OCI-LY1 (cell line): ENCODE measurements around the gene EML4.

Experiments
- H2AFZ ChIP-seq: fragments of 200-600 bp; sonication (generic), shearing (Covaris generic); 2 replicates; pipeline ENCODE4 v1.6.0; 2014; ENCODE audit warnings: antibody characterized with exemption, mild to moderate bottlenecking, low read length
- H3F3A ChIP-seq: fragments of 200-600 bp; sonication (generic), shearing (Covaris generic); 2 replicates; pipeline ENCODE4 v1.6.0; 2014; ENCODE audit warnings: mild to moderate bottlenecking, antibody characterized with exemption, low read length, moderate library complexity; ENCODE audit not compliant: insufficient read depth
- H3K27ac ChIP-seq: fragments of 200-600 bp; sonication (generic); 2 replicates; pipeline ENCODE4 v1.5.1; 2014; ENCODE audit warnings: low read length, mixed run types, mild to moderate bottlenecking, low read depth; ENCODE audit not compliant: poor library complexity, severe bottlenecking
- H3K27me3 ChIP-seq: fragments of 200-600 bp; sonication (generic); 2 replicates; pipeline ENCODE4 v1.6.0; 2014; ENCODE audit warnings: antibody characterized with exemption, mild to moderate bottlenecking, low read length, moderate library complexity; ENCODE audit not compliant: insufficient read depth
- H3K36me3 ChIP-seq: fragments of 200-600 bp; sonication (generic); 2 replicates; pipeline ENCODE4 v1.6.1; 2014; ENCODE audit warnings: mild to moderate bottlenecking, antibody characterized with exemption, low read length, moderate library complexity, mixed read lengths; ENCODE audit not compliant: insufficient read depth
- H3K4me1 ChIP-seq: fragments of 200-600 bp; sonication (generic); 2 replicates; pipeline ENCODE4 v1.5.1; 2014; ENCODE audit warnings: mild to moderate bottlenecking, low read length, moderate library complexity; ENCODE audit not compliant: insufficient read depth, severe bottlenecking
- H3K4me2 ChIP-seq: fragments of 200-600 bp; sonication (generic), shearing (Covaris generic); 2 replicates; pipeline ENCODE4 v1.6.1; 2014; ENCODE audit warnings: low read length
- H3K4me3 ChIP-seq: fragments of 200-600 bp; sonication (generic); 2 replicates; pipeline ENCODE4 v1.5.1; 2014; ENCODE audit warnings: low read length, low read depth, mild to moderate bottlenecking, mixed read lengths; ENCODE audit not compliant: poor library complexity, severe bottlenecking
- H3K79me2 ChIP-seq: fragments of 200-600 bp; shearing (Covaris generic); 2 replicates; pipeline ENCODE4 v1.6.1; 2016; ENCODE audit warnings: mixed run types, low read length, mixed read lengths; ENCODE audit not compliant: insufficient read depth
- H3K9ac ChIP-seq: fragments of 200-600 bp; sonication (generic), shearing (Covaris generic); 2 replicates; pipeline ENCODE4 v1.6.1; 2014; ENCODE audit warnings: mild to moderate bottlenecking, low read length, mixed read lengths
- H3K9me2 ChIP-seq: fragments of 200-600 bp; sonication (generic), shearing (Covaris generic); 2 replicates; pipeline ENCODE4 v1.6.1; 2014; ENCODE audit warnings: low read depth, mild to moderate bottlenecking, low read length, mixed read lengths
- H3K9me3 ChIP-seq: fragments of 200-600 bp; shearing (Covaris generic); 2 replicates; pipeline ENCODE4 v1.6.1; 2014; ENCODE audit warnings: low read length, mixed read lengths
- H4K20me1 ChIP-seq: fragments of 200-600 bp; sonication (generic), shearing (Covaris generic); 2 replicates; pipeline ENCODE4 v1.6.0; 2016; ENCODE audit warnings: mild to moderate bottlenecking, low read length; ENCODE audit not compliant: insufficient read depth
- EZH2 ChIP-seq: fragments of 200-600 bp; sonication (generic), shearing (Covaris generic); IDR thresholded peaks from 2 replicates; pipeline ENCODE4 v1.8.0; 2017; ENCODE audit warnings: borderline replicate concordance, mixed run types, mild to moderate bottlenecking, antibody characterized with exemption, low read length, moderate library complexity, mixed read lengths
- TF ChIP-seq, protein P1 (sequence below): fragments of 200-600 bp; sonication (generic), shearing (Covaris generic); IDR thresholded peaks from 2 replicates; pipeline ENCODE4 v1.5.1; 2017; ENCODE audit warnings: mild to moderate bottlenecking, antibody characterized with exemption, low read length, moderate library complexity, mixed read lengths

Gene EML4

DNA sequence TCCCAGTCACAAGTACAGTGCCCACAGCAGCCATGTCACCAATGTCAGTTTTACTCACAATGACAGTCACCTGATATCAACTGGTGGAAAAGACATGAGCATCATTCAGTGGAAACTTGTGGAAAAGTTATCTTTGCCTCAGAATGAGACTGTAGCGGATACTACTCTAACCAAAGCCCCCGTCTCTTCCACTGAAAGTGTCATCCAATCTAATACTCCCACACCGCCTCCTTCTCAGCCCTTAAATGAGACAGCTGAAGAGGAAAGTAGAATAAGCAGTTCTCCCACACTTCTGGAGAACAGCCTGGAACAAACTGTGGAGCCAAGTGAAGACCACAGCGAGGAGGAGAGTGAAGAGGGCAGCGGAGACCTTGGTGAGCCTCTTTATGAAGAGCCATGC is 160.6 kb downstream of the EML4 start:
- Histone ChIP-seq H3K4me2 (no peak overlapping the region), H3K9me3 (no peaks in the 10 kb centered on the region), H3K9me2 (no peaks in the 10 kb centered on the region), H4K20me1 (no peaks in the 10 kb centered on the region), H3K9ac (no peak overlapping the region), H3K79me2 (no peaks in the 10 kb centered on the region), H3K36me3 (peaks cover 45% of the 10 kb centered on the region; the same call in 1 of the 2 replicates), H2AFZ (no peak overlapping the region), H3K4me3 (no peak overlapping the region), H3K27ac (no peak overlapping the region), H3K4me1 (no peaks in the 10 kb centered on the region), H3F3A (no peaks in the 10 kb centered on the region), H3K27me3 (no peaks in the 10 kb centered on the region)
- no peak for TF ChIP-seq EZH2
- TF ChIP-seq, protein P1, sequence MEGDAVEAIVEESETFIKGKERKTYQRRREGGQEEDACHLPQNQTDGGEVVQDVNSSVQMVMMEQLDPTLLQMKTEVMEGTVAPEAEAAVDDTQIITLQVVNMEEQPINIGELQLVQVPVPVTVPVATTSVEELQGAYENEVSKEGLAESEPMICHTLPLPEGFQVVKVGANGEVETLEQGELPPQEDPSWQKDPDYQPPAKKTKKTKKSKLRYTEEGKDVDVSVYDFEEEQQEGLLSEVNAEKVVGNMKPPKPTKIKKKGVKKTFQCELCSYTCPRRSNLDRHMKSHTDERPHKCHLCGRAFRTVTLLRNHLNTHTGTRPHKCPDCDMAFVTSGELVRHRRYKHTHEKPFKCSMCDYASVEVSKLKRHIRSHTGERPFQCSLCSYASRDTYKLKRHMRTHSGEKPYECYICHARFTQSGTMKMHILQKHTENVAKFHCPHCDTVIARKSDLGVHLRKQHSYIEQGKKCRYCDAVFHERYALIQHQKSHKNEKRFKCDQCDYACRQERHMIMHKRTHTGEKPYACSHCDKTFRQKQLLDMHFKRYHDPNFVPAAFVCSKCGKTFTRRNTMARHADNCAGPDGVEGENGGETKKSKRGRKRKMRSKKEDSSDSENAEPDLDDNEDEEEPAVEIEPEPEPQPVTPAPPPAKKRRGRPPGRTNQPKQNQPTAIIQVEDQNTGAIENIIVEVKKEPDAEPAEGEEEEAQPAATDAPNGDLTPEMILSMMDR, result no peak

DNA sequence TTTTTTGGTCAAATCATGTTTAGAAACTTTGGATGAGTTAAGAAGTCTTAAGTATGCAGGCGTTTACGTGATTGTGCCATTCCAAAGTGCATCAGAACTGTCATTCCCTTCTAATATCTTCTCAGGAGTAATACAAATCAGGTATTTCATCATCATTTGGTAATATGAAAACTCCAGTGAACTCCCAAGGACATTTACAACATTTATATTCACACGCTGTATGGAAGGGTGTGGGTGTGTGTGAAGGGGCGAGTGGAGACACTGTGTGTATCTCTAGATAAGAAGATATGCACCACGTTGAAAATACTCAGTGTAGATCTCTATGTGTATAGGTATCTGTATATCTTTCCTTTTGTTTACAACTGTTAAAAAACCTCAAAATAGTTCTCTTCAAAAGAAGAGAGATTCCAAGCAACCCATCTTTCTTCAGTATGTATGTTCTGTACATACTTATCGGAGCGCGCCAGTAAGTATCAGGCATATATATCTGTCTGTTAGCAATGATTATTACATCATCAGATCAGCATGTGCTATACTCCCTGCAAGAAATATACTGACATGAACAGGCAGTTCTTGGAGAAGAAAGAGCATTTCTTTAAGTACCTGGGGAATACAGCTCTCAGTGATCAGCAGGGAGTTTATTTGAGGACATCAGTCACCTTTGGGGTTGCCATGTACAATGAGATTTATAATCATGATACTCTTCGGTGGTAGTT is 162.6 kb downstream of the EML4 start:
- no peaks in the 10 kb centered on the region for H3K79me2 ChIP-seq
- no peak for TF ChIP-seq EZH2
- TF ChIP-seq, protein P1, result no peak
- no peaks in the 10 kb centered on the region for H3K9me2 ChIP-seq
- H3K9ac ChIP-seq, result no peak overlapping the region
- no peaks in the 10 kb centered on the region for H3F3A ChIP-seq
- H3K27me3 ChIP-seq, result no peaks in the 10 kb centered on the region
- H3K4me1 ChIP-seq, result no peaks in the 10 kb centered on the region
- H3K4me2 ChIP-seq, result no peak overlapping the region
- no peaks in the 10 kb centered on the region for H4K20me1 ChIP-seq
- H3K27ac ChIP-seq, result no peak overlapping the region
- no peak overlapping the region for H3K4me3 ChIP-seq
- H3K9me3 ChIP-seq, result no peaks in the 10 kb centered on the region
- H2AFZ ChIP-seq, result no peak overlapping the region
- peaks cover 52% of the 10 kb centered on the region; the same call in 1 of the 2 replicates for H3K36me3 ChIP-seq

DNA sequence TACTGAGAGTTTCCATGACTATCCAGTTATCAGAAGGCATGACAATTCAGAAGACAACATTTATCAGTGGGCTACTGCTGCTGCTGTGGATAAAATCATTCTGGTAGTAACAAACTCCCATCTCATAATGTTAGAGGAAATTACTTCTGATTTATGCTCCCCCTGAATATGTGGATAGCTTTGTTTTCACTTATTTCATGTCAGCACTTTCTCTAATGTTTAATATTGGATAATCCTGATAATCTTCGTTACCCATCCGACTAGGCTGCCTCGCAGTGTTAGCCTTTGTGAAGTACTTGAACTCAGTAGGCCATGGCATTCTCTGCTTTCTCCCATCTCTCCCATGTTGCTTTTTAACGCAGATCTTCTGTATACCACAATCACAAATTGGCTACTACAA is 163.4 kb downstream of the EML4 start:
- no peaks in the 10 kb centered on the region for H3K4me1 ChIP-seq
- H3K27ac ChIP-seq, result no peak overlapping the region
- no peaks in the 10 kb centered on the region for H4K20me1 ChIP-seq
- H3K9me2 ChIP-seq, result no peaks in the 10 kb centered on the region
- TF ChIP-seq, protein P1, result no peak
- TF ChIP-seq EZH2, result no peak
- no peaks in the 10 kb centered on the region for H3K27me3 ChIP-seq
- H2AFZ ChIP-seq, result no peak overlapping the region
- no peaks in the 10 kb centered on the region for H3K9me3 ChIP-seq
- H3K79me2 ChIP-seq, result no peaks in the 10 kb centered on the region
- H3K4me3 ChIP-seq, result no peak overlapping the region
- no peaks in the 10 kb centered on the region for H3F3A ChIP-seq
- peaks cover 53% of the 10 kb centered on the region; the same call in 1 of the 2 replicates for H3K36me3 ChIP-seq
- H3K4me2 ChIP-seq, result no peak overlapping the region
- H3K9ac ChIP-seq, result no peak overlapping the region
